Stimulated activated CD8-positive, alpha-beta memory T cell treated with anti-CD3 and anti-CD28 coated beads, Interleukin-12 subunit alpha, Interleukin-12 subunit beta, amount 100 ng/mL, for 24 hours (primary cell): ENCODE results near the gene GNRH2.
"Not testable (repeated sequence)": the region's sequence is repeated elsewhere in the genome, so short reads cannot be mapped to it uniquely, and the experiment has no call there.

Experiments
- DNase-seq: peaks from one replicate; pipeline ENCODE4 v3.0.0-alpha.2; 2020; ENCODE audit errors: extremely low read depth

Gene GNRH2

GRCh38 chr20:3073251-3073643, 29.8 kb downstream of the GNRH2 start:
- not testable (repeated sequence) for DNase-seq

DNA sequence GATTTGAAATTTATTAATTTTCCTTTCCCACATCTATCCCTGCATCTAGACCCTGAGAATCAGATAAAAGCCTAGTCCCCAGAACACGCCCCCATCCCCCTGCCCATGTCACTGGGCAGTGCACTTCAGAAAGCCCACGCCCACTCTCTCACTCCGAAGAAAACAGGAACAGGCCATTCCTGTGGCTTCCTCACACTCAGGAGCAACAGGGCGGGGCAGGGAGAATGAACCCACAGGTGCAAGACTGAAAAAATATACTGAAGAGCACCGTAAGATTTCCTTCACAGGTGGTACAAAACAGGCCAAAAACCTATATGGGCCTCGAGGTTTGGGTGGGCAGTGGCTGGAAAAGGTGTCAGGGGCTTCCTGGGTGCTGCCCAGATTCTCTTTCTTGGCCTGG, 31.4 kb downstream of the GNRH2 start:
- DNase-seq, result no peak

DNA sequence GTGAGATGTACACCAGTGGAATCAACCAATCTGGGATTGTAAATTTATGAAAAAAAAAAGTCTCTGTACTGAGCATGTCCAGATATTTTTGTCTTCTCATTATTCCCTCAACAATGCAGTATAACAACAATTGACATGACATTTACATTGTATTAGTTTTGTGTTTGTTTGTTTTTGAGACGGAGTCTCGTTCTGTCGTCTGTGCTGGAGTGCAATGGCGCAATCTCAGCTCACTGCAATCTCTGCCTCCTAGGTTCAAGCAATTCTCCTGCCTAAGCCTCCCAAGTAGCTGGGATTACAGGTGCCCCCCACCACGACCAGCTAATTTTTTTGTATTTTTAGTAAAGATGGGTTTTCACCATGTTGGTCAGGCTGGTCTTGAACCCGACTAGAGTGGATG, 31.9 kb downstream of the GNRH2 start:
- DNase-seq, result not testable (repeated sequence)

DNA sequence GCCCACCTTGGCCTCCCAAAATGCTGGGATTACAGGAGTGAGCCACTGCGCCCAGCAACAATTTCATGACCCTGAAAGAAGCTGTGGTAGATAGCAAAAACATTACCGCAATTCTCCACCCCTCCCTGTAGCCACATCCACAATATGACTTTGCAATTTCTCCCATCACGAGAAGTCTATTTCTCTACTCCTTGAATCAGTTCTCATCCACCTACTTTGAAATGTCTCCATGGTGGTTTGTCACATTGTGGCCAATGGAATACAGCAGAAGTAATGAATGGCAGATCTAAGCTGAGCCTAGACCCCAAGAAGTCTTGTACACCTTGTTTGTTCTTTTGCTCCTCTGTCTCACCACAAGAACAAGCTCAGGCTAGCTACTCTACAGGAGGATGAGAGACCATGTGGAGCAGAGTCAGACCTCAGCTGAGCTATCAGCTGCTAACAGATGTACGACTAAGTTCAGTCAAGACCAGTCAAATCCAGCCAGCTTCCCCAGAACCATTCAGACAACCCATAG, 34.3 kb downstream of the GNRH2 start:
- no peak for DNase-seq

GRCh38 chr20:3080939-3081388, 37.5 kb downstream of the GNRH2 start:
- DNase-seq, result no peak

GRCh38 chr20:3081641-3082040, 38.2 kb downstream of the GNRH2 start:
- no peak for DNase-seq

GRCh38 chr20:3082306-3082951, 39.0 kb downstream of the GNRH2 start:
- no peak for DNase-seq

- DNase-seq, result no peak
Observed at GRCh38 chr20:3082955-3083952, 39.8 kb downstream of the GNRH2 start.

DNA sequence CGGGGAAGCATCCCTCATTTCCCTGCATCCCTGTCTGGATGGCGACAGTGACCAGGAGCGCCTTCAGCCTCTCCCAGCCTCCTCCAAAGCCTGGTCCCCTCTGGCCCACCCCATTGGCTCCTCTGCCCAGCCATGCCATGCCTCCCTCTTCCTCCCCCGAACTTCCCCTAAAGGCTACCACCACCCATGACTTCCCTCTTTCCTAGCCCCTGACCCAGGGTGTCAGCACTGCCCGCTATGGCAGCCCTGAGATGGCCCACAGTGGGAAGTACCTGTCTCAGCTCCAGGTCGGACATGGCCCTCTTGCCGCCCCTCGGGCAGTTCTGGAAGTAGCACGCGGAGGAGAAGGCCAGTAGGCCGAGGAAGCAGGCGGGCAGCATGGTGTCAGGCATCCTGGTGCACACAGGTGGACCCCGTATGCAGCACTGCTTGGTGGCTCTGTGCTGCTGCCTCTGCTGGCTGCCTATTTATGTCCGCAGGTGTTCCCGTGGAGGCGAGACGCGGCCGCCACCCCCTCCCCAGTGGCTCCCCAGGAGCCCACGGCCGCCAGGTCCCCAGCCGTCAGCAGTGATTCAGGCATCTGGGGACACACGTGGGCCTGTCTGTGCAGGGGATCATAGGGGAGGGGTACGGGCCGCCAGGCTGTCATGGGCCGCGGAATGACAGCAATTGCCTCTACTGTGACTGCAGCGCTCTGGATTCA, 41.0 kb downstream of the GNRH2 start, which contains the start of gene AVP:
Gene AVP (minus strand): TSS at position 442 of the 703 bp plus-strand sequence. CDS start 50 bp downstream, at position 392.
- no peak for DNase-seq

DNA sequence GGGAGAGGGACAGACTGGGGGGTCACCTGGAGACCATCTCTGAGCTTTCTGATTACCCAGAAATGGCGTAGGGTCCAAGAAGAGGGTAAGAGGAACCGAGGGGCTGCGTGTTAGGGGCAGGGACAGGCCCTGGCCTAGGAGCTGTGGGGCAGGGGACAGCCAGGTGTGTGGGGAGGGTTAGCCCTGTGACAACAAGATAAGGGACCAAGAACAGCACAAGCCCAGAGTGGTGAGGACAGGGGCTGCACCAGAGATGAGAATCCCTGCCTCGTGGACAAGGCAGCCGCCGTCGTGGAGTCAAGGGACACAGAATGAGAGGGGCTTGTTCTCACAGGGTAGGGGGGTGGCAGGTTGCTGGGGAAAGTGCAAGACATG, 41.6 kb downstream of the GNRH2 start:
- no peak for DNase-seq

GRCh38 chr20:3085571-3086072, 42.2 kb downstream of the GNRH2 start:
- DNase-seq, result no peak

DNA sequence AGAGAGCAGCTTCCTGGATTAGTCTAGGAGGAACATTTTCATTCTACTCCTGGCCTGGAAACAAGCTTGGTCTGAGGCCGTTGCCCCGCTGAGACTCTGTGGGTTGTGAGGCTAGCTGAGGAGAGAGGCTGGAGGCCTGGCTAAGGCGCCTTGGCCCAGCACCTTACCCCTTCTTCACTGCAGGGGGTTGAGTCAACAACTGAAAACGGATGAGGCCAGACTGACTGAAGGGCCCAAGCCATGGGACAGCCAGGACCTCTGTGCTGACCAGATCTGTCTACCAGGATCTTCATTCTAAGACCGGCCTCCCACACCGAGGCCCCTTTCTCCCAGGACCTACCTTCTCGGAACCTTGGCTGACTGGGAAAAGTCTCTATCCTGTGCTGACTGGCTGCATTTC, 44.6 kb downstream of the GNRH2 start:
- DNase-seq, result no peak

DNA sequence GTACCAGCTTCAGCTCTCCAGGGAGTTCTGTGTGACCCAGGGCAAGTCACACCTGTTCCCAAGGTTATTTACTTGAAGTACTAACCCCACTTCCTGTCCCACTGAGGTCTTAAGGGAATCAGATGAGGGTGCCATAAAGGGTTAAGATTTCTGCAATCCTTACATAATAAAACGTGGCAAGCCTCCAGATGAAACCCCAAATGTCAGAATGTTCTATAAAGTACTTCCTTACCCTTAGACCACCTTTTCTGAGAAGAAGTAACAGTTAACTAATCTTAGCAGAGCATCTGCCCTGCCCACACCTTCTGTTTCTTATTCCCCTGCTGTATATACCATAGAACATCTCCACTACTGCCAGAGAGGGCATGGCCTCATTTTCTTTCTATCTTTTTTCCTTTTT, 47.1 kb downstream of the GNRH2 start:
- no peak for DNase-seq

DNA sequence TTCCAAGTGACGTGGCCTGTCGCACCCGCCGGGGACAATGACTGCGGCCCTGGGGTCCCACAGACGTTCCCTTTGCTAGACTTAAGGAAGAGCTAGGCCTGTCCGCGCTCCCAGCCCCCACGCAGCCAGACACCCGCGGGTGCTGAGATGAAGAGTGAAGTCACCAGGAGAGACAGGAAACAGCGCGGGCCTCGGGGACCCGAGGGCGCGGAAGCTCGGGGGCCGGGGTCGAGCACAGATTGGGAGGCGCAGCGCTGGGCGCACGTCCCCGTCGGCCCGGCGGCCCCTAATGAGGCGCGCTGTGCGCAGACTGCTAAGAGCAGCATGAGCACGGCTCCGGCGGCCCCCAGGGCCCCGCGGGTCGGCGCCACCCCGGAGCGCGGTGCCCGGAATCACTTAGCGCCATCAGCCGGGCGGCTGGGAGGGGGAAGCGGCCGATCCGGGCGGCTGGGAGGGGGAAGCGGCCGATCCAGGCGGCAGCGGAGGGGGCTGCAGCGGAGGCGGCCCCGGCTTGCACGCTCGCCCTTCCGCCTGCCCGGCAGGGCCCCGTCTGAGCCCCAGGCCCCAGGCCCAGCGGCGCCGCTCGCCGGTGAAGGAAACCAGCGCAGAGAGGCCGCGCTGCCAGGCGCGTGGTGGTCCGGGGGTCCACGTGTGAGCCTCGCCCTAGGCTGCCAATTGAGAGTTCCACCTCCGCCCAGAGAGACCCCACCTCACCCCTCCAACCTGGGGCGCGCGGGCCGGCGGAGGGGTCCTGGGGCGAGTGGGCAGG, 49.4 kb downstream of the GNRH2 start:
- no peak for DNase-seq

GRCh38 chr20:3093861-3094361, 50.5 kb downstream of the GNRH2 start:
- DNase-seq, result no peak

DNA sequence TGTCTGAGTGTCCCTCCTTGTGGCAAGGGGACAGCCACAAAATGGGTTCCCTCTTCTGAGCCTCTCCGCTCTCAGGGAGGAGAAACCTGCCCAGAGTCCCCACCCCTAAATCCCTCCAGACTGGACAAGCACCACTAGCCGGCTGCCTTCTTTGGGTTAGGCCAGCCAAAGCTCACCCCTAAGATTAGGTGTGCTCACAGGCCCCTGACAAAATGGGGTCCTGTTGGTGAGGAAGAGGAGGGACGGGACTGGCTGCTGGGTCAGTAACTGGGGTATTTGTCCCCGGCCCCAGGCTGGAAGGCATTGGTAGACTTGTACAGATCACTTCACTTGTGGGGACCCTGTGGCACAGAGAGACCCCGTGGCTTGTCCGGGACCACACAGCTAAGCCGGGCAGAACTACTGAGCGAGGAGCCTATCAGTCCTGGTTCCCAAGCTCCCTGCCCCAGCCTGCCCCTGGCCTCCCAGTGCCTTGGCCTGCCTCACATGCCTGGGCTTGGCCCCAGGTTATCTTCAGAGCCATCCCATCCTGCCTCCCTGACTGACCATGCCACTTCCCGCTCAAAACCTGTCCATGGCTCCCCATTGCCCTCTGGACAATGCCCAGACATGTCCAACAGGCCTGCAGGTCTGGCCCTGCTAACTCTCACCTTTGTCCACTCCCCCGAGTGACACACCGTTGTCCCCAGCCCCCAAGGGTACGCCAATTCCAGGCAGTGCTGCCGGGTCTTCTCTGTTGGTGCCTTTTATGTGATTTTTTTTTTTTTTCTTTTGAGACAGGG, 51.6 kb downstream of the GNRH2 start:
- DNase-seq, result no peak
